HG03039 (cell line): ENCODE results near the gene CALML6.

Source experiments
- ATAC-seq: cut with Tn5 transposase; IDR thresholded peaks from one replicate; pipeline ENCODE4 v1.9.1; 2021; ENCODE audit warnings: mild to moderate bottlenecking, moderate library complexity; ENCODE audit not compliant: unreplicated experiment

The CALML6 gene

DNA sequence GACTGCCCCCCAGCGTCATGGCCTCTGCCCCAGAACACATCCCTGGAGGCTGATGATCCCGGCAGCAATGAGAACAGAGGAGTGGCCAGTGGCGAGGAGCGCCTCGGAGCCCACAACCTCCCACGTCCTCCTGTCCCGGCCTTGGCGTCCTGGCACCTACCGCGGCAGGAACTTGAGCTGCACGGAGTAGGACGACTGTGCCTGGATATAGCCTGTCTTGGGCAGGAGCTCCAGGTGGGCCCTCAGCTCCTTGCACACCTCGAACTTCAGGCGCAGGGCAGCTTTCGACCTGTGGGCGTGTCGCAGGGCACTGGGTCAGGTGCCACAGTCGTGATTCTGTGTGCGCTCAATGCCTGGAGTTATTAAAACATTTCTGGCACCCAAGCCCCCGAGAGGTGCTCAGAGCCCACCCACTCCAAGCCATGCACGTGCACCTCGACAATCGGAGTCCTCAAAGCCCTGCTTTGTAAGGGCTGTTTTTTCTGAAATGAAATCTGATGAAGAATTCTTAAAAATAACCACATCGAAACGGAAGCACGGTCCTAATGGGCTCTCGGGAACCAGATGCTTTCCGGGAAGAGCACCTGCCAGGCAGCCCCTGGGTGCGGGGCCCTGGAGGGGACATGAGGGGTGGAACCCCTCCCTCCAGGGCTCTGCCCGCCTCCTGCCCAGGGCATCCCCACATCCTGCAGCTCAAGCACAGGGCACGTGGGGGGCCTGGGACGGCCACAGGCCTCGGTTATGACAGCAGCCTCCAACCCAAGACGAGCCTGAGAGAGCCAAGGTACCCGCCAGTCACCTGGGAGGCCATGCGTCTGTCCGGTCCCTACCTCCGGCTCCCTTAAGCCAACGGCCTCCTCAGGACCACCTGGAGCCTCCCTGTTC lies 27.1 kb downstream of the CALML6 start:
- ATAC-seq = no peak

DNA sequence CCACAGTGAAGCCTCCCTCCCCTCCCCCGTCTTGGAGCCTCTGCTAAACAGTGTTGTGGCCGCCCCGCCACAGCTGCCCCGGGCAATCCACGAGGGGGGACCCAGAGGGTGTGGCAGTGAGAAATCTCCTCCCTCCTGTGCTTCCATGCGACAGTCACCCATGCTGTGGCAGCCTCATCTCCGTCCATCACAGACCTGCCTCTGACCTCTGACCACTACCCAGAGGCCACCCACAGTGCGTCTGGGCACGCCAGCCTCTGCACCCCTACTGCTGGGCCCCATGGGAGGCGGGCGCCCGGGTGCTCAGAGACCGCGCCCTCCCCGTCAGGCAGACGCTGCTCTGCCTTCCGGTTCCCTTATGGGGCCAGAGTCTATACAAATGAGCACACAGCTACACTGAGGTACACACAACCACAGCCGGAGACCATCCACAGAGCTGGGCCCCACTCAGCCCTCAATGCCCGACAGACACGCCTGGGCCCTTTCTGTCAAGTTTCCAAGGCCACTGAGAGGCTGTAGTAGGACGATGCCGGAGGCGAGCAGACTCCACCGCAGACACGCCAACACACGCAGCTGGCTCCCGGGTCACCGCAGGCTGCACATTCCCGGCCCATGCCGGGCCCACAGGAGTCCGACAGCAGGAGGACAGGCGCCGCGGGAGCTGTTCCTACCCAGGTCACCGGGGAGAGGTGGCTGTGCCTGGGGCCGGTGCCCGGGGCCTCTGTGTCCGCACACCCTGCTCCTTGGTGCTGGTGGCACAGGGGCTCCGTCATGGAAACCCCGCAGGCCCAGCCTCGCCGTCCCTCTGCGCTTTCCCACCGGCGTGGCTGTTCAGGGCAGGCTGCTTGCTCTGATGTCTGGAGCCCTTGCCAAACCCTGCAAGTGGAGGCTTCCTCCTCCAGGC lies 27.9 kb downstream of the CALML6 start:
- no peak for ATAC-seq

DNA sequence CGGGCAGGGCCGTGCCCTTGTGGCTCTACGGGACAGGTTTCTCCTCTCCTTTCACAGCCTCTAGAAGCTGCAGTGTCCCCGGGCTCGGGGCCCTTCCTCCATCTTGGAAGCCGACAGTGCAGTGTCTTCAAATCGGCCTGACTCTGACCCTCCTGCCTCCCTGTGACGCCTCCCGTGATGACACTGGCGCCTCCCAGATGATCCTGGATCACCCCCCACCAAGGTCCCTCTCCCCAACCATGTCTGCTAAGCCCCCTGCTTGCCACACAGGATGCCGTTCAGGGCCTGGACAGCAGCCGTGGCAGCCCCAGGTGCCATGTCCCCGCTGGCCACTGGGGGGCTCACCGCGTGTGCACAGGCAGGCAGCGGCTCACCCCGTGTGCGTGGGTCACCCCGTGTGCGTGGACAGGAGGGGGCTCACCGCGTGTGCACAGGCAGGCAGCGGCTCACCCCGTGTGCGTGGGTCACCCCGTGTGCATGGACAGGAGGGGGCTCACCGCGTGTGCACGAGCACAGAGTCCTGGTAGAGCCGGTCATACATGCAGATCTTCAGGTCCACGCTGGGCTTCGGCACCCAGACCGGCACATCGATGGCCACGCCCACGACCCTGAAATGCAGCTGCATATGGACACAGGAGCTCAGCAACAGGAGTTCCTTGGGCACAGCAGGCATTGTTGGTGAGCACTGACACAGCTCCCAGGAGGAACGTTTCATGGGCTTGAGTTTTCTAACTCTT lies 28.9 kb downstream of the CALML6 start:
- no peak for ATAC-seq

DNA sequence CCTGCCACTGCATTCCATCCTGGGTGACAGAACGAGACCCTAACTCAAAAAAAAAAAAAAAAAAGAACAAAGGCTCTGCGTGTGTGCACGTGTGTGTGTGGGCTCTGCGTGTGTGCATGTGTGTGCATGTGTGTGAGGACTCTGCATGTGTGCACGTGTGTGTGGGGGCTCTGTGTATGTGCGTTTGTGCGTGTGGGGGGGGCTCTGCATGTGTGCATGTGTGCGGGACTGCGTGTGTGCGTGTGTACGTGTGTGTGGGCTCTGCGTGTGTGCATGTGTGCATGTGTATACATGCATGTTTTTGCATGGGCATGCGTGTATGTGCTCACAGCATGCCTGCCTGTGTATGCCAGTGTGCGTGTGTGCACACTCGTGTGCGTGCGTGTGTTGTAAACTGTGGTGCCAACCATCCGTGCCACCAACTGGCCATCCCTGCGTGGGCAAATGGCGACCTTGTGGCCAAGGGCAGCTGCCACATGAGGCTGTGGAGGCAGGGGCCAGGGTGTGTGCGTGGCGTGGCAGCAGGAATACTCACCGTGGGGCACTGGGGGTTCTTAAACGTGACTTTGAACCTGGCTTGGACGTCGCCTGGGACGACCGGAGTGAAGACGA lies 30.8 kb downstream of the CALML6 start:
- ATAC-seq = no peak

DNA sequence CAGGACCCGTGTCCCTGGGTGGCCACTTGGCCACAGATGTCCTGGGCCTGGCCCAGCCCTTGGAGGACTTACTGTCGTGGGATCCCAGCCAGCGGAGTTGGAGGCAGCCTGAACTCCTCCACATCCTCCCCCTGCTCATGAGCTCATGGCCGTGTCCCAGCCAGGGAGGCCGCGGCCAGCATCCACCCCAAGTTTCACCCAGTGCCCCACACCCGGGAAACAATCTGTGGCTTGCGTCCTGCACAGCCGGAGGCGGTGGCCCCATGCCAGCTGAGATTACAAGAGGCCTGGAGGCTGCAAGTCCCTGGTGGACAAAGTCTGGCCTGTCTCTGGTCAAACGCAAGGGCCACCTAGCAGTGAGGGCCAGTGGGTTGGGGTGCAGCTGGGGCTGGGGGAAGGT lies 31.5 kb downstream of the CALML6 start:
- ATAC-seq = no peak

DNA sequence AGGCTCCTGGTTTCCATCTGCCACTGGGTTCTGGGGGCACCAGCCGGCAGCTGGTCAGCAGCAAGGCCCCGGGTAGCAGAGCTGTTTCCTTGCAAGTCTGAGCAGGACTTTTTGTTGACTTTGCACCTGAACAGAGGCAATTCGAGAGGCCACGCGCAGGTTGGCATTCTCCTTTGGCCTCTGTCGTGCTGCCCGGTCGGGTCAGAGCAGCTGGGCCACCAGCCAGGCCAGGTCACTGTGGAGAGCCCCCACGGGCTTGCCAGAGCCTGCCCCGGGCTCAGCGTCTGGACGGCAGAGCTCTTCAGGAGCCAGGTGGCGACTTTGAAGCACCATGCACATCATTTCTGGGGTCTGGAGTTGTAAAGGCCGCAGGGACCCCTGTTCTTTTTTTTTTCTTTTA lies 32.4 kb downstream of the CALML6 start:
- no peak for ATAC-seq

DNA sequence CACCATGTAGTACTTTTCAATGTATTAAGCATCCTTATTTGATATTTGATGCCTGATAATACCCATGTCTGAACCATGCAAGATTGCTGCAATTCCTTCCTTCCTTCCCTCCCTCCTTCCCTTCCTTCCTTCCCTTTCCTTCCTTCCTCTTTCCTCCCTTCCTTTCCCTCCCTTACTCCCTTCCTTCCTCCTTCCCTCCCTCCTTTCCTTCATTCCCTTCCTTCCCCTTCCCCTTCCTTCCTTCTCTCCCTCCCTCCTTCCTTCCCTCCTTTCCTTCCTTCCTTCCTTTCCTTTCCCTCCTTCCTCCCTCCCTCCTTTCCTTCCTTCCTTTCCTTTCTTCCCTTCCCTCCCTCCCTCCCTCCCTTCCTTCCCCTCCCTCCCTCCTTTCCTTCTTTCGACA lies 33.7 kb downstream of the CALML6 start:
- no peak for ATAC-seq

DNA sequence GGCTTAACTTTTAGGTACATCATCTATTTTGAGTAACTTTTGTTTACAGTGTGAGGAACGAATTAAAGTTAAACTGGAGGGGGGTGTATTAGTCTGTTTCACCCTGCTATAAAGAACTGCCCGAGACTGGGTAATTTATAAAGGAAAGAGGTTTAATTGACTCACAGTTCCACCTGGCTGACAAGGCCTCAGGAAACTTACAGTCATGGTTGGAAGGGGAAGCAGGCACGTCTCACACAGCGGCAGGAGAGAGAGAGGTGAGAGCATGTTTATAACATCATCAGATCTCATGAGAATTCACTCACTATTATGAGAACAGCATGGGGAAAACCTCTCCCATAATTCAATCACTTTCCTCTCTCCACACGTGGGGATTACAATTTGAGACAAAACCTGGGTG lies 35.9 kb downstream of the CALML6 start:
- no peak for ATAC-seq

DNA sequence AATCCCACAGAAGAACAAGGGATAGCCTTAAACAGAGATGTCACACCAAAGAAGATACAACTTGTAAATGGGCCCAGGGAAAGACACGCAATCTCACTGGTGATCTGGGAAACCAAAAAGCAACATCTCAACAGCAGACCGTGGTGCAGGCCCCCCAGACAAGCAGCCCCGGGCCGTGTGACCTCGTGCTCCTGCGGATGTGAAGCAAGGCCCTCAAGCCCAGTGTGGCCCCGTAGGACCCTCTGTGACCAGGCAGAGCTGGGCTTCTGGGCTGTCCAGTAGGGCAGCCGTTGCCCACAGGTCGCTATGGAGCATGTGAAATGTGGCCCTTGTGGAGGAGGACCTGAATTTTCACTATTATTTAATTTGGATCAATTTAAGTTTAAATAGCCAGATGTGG lies 39.0 kb downstream of the CALML6 start:
- no peak for ATAC-seq

DNA sequence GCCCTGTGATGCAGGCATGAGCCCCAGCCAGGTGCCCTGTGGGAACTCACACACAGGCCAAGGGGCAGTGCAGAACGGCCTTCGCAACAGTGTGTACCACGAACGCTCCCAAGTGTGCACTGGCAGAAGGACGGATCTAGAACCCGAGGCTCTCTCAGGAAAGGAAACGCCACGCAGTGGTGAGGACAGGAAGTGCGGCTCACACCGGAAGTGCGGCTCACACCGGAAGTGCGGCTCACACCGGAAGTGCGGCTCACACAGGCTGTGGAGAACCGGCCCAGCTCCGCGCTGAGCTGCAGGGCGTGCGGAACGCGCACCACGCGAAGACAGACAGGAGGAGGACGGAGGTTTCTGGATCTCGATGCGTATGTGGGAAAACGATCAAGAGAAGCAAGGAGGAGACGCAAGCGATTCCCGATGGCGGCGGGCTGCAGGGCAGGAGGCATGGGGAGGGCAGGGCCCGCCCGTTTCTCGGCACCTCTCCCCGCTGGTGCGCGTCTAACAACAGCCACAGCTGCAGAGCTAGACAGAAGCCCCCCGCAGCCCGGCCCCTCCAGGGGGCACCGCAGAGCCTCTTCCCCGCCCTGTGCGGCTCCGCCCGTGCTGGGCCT lies 39.9 kb downstream of the CALML6 start:
- no peak for ATAC-seq

DNA sequence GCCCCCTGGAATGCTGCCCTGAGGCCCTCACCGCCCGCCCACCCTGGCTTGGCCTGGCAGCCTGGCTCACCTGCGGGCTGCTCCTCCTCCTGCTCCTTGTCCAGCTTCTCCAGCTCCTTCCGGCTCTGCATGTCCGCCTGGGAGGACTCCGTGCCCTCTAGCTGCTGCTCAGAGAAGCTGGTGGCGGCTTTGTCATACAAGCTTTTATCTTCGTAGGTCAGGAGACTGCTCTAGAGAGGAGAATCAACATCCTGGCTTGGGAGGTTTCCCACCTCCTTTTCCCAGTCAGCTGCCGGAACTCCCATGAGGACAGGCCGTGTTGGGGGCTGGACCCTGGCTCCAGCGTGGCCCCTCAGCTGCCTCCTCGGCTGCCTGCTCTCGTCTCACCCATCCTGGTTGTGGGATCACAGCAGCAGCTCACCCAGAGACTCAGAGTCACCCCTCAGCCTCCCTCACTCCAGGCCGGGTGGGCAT lies 40.6 kb downstream of the CALML6 start:
- no peak for ATAC-seq

DNA sequence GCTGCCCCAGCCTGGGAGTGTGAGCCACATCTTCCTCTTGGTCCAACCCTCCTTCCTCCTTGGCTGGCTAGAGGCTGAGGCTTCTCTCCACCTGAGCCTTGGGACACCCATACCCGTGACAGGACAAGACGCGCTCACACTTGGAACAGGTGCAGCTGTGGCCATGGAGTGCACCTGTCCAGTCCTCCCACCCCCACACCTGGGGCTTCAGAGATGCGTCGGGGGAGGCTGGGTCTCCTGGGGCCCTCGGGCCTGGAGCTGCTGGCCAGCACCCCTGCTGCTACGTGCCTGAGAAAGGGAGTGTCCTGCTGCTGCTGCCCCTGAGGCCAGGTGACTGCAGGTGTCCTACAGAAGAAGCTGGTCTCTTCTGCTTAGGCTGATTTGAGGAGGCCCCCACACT lies 41.0 kb downstream of the CALML6 start:
- ATAC-seq = no peak

DNA sequence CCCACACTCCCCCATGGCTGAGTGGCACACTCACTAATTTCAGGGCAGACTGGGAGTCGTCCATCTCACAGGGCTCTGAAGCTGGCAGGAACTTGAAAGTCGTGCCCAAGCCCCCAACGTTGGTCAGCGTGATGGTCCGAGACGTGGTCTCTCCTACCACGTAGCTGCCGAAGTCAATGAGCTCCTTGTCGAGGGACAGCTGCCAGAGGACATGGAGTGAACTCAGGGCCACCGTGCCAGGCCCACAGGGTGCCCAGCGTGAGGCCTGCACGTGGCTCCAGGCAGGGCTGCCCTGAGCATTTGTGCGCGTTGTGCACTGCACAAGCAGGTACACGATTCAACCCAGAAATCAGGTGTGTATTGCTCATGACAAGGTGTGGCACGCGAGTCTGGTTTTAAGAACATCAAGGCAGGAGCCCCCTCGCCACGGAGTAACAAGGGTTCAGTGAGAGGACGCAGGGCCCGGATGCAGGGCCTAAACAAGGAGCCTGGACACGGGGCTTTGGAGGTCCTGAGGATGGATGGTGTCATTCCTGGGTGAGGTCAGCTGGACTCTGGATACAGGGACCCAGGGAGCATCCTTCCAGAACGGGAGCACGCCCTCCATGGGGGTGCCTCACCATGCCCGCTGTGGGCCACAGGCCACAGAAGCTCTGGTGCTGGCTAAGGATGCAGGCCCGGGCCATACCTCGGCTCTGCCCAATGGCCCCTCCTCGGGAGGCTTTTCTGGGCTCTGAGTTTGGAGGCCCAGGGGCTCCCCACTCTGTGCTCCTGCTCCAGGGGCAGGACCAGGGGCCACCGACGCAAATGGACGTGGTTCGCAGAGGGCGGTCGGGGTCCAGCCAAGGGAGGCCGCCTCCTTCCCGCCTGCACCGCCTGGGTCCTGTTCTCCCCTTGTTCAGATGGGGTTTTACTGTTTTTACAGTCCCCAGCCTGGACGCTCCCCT lies 41.8 kb downstream of the CALML6 start:
- no peak for ATAC-seq

DNA sequence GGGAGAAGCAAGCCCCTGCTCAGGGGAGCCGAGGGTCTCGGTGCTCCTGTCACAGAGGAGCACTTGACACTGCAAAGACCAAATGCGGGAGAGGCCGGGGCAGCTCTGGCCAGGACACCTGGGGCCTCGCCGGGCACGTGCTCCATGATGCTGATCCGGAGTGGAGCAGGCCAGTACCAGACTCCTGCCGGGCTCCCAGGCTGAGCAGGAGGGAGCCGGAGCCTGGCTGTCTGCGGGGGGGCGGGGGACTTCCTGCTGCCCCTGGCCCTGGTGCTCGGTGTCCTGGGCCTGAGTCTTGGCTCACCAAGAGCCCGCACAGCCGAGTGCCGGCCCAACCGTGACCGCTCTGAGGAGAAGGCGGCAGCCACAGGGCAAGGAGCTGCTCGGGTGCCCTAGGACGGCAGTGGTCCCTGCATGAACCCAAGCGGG lies 42.5 kb downstream of the CALML6 start:
- ATAC-seq = no peak

DNA sequence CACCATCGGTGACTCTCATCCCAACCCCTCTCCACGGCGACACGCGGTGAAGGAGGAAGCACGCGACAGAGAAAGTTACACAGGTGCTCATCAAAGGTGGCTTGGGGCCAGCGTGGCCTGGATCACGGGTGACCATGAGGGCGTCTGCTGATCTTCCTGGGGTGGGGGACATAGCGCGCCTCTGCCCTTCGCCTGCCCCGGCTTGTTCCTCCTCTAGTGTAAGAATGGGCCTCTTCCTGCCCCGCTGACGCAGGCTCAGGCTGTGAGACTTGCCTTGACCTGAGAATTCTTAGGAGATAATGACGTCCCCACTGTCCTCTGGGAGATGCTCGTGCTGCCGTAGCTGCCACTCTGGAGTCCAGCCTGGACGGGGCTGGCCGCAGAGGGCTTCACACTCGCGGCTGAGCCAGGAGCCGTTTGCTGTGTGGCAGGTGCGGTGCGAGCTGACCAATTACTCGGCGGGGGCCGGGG lies 43.0 kb downstream of the CALML6 start:
- ATAC-seq = no peak

DNA sequence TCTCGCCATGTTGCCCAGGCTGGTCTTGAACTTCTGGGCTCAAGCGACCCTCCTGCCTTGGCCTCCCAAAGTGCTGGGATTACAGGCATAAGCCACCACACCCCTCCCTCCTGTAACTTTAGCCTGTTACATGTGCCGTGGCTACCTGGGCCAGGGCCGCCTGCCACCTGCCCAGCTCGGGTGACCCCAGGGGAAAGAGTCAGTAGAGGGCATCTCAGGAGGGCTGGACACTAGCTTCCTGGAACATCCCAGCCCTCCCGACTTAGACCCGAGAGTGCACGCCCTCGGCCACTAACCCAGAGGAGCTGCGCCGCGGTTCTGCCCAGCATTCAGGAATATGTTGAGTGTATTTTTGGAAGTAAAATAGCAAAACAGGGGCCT lies 44.4 kb downstream of the CALML6 start:
- no peak for ATAC-seq

DNA sequence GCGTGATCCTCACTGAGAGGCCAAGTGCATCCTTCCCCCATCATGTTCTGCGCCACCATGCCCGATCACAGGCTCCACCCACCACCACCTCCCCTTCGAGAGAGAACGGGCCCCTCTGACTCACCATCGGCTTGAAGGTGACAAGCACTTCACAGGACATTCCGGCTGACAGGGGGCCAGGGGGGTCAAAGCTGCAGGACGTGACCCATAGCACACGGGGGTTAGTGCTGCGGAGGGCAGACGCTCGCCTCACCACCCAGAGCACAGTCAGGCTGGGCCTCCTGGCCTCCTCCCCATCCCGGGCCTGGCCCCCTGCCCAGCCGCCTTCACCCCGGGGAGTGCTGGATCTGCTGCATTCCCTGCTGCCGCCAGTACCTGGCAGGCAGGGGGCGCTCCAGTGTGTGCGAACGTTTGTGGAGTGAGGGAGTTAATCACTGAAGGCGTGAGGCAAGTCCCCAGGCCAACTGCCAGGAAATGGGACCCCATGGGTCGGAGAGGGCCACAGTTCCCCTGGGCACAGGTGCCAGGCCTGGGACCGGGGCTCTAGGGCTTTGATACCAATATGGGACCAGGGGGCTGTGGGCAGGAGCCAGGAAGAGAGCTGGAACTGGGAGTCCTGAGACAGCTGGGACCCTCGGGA lies 44.9 kb downstream of the CALML6 start:
- ATAC-seq = no peak

DNA sequence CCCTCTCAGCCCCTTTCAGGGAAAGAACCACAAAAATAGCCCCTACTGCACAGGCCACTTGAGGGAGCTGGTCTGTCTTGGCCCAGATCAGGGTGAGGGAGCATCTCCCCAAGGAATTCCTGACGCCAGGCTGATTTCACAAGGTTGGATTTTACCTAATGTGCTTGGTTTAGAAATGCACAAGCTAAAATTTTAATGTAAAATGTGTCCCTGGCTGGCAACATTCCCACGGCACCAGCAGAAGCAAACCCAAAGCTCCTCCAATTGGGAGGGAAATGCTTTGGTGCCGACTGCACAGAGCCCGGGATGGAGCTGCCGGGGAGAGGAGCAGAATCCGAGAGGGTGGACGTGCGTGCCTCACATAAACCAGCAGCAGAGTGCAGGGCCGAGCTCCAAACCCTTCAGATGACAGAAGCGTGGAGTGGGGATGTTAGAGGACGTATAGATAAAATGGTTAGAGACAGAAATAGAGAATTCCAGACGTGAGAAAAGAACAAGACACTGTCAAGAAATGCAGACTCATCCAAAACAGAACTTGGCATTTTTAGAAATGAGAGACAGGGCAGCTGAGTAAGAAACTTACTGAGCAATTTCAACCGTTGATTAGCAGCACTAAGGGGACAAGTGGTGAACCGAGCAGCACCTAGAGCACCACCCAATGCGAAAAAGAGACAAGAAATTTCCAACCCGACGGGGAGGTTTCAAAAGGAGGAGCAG lies 45.6 kb downstream of the CALML6 start:
- ATAC-seq = no peak
